ENCODE results near the gene UCN2.

UCN2 gene

GRCh38 chr3:48588230-48588629 is 24.6 kb upstream of the UCN2 start:
- no peak for DNase-seq

- no peak for DNase-seq
These were observed 24.1 kb upstream of the UCN2 start for GRCh38 chr3:48587686-48588085.

- no peak for DNase-seq
These were observed 21.8 kb upstream of the UCN2 start for GRCh38 chr3:48585411-48585810.

GRCh38 chr3:48584836-48585235 is 21.3 kb upstream of the UCN2 start:
- no peak for DNase-seq

- DNase-seq = no peak
These were observed 18.3 kb upstream of the UCN2 start for GRCh38 chr3:48581621-48582481.

GRCh38 chr3:48576647-48577046 is 13.1 kb upstream of the UCN2 start:
- no peak for DNase-seq

- no peak for DNase-seq
These were observed 11.8 kb upstream of the UCN2 start for GRCh38 chr3:48575366-48575765.

GRCh38 chr3:48573973-48574585 is 10.5 kb upstream of the UCN2 start:
- no peak for DNase-seq

- no peak for DNase-seq
These were observed 8.9 kb upstream of the UCN2 start for GRCh38 chr3:48572517-48572916.

GRCh38 chr3:48571938-48572337 is 8.4 kb upstream of the UCN2 start:
- no peak for DNase-seq

GRCh38 chr3:48569808-48570450 is 6.3 kb upstream of the UCN2 start:
- no peak for DNase-seq

GRCh38 chr3:48569400-48569799 is 5.8 kb upstream of the UCN2 start:
- no peak for DNase-seq

GRCh38 chr3:48568476-48568875 is 4.9 kb upstream of the UCN2 start:
- DNase-seq = no peak

- DNase-seq = no peak
These were observed 3.9 kb upstream of the UCN2 start for GRCh38 chr3:48567500-48567899.

- DNase-seq = no peak
These were observed 3.5 kb upstream of the UCN2 start for GRCh38 chr3:48567090-48567489.

- DNase-seq = no peak
These were observed 2.8 kb upstream of the UCN2 start for GRCh38 chr3:48566401-48566760.

- DNase-seq = no peak
These were observed 2.2 kb upstream of the UCN2 start for GRCh38 chr3:48565591-48566400.

- no peak for DNase-seq
These were observed 1.6 kb upstream of the UCN2 start for GRCh38 chr3:48565186-48565585.

GRCh38 chr3:48564667-48565066 is 1.1 kb upstream of the UCN2 start:
- DNase-seq = no peak

GRCh38 chr3:48564022-48564421 is 441 bp upstream of the UCN2 start:
- DNase-seq = no peak

- no peak for DNase-seq
These were observed 1.1 kb downstream of the UCN2 start for GRCh38 chr3:48562367-48563095.

- DNase-seq = no peak
These were observed 2.4 kb downstream of the UCN2 start for GRCh38 chr3:48561045-48561736.

All from NCI-H524 treated with DMSO at 0.1 percent for 48 hours (cell line).